Activated T-helper 1 cell treated with anti-CD3 and anti-CD28 coated beads, Interleukin-2, amount 50 U/mL, for 16 hours (primary cell): ENCODE results near the gene STIM1.

Experiments
- DNase-seq, 2 donors: peaks; one replicate each; pipeline ENCODE4 v3.0.0-alpha.2; 2020; ENCODE audit warnings: low read depth in 1 of 2, low spot score in 1 of 2

Gene STIM1

DNA sequence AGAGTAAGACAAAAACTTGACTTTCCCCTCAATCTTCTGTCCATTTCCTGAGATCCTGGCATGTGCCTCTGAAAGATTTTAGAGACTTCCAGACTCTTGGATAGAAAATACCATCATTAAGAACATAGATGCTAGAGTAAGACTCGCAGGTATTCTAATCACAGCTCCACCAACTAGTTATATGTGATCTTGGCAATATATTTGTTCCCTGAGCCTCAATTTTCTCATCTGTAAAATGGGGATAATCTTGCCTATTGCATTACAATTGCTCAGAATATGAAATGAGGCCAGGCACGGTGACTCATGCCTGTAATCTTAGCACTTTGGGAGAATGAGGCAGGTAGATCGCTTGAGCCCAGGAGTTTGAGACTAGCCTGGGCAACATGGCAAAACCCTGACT lies 25.4 kb upstream of the STIM1 start:
- no peak for DNase-seq

DNA sequence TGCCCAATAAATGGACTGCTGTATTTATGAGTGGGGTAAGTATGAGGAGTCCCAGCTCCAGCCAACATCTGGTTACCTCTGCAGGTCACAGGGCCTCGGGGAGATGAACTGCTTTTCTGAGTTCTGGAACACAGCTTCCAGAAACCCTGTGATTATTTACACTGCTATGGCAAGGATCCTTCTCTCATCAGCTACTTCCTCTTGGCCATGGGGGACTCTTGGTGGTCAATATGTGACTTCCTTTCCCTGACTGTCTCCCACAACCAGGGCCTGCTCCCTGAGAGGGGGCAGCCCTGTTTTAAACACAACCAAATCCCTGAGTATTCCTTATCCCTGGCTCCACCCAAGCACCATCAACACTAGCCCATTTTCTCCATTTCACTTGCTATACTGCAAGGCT lies 24.7 kb upstream of the STIM1 start:
- DNase-seq = no peak

DNA sequence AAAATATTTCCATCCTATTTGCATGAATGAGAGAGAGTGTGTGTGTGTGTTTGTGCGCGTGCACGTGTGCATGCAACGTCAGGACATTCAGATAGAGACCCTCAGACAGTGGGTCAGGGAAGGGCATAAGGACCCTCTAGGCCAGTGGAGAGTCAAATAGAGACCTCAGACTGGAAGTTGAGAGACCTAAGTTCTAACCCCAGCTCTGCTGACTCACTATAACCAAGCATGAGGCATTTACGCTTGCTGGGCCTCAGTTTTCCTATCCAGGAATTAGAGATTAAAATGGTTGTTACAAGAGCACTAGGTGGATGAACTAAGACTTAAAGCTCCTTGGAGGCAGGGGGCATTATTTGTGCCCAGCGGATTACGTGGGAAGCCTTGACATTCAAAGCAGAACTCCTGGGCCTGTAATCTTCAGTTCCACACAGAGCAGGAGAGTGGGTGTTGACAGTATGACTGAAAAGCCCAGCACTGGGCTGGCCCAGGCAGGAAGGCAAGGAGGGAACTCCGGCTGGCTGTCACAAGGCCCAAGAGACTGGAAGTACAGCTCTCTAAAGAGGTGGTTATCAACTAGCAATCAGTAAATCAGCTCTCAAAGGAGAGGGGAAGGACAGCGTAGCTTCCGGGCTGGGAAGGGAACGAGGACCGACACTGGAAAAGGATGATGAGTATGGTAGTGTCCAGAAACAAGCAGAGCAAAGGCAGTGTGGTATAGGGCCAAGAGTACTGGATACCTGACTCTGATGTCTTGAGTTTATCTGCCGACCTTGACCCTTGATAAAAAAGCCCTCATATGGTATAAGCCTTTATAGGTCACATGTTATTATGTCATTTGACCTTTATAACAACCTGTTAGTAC lies 23.9 kb upstream of the STIM1 start:
- no peak for DNase-seq

GRCh38 chr11:3832816-3833215 lies 22.6 kb upstream of the STIM1 start:
- DNase-seq = no peak

DNA sequence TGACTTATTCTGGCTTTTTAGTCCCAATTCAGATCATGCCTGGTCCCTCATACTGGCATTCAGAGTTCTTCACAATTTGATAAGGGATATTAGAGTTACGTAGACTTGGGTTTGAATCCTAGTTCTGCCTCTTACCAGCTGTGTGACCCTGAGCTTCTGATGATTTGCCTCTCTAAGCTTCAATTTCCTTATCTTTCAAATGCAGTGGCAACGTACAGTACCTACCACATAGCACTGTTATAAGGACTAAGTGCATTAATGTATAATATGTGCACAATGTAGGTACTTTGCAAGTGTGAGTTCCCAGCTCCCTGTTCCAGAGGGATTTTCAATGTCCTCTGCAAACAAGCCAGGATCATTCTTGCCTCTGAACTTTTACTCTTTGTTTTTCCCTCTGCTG lies 22.0 kb upstream of the STIM1 start:
- no peak for DNase-seq

DNA sequence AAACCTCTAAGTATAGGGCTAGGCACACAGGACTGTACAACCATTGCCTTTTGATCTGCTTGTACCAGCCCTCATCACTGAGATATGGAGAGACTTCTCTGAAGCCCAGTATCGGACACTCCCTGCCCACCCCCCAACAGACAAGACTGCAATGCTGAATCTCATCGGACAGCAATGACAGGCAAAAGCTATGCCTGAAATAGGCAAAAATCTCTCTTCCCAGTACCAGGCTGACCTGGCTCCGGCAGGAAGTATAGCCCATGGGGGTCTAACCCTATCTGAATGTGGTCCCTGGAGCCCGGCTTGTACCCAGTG lies 21.2 kb upstream of the STIM1 start:
- DNase-seq = no peak

- DNase-seq = no peak
Measured at GRCh38 chr11:3834664-3835461, 20.6 kb upstream of the STIM1 start.

- DNase-seq = no peak
Measured at GRCh38 chr11:3835751-3836150, 19.7 kb upstream of the STIM1 start.

DNA sequence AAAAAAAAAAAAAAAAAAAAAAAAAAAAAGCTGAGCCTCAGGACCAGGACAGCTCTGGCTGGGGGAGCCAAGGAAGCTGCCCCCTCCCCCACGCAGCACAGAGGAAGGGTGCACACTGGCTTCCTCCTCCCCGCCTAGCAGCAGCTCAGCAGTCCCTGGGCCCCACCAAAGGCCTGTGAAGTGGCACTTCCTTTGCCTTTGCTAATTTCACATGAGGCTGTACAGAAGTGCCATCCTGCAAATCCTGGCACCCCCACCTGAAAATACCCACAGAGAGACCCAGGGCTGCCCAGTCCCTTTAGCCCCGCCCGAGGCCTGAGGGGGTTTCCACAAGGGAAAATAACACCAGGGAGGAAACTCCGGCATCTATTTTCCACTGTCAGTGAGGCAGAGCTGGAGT lies 18.6 kb upstream of the STIM1 start:
- peak; percentile 25 to 30 for DNase-seq

DNA sequence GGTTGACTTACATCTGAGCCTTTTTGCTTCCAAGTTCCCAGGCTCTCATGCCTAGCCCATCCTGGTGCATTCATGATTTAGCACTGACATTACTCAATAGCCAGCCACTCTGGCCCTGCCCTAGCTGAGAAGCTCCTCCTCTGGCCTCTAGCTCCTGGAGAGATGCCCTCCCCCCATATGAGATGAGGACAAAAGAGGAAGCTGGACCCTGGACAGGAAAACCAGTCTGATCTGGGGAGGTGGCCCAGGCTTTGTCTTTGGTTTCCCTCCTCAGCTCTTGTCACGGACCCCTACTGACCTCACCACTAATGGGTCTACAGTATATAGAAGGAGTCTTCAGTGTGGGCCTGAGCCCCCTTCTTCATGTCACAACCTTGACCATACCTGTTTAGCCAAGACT lies 17.7 kb upstream of the STIM1 start:
- DNase-seq = no peak

DNA sequence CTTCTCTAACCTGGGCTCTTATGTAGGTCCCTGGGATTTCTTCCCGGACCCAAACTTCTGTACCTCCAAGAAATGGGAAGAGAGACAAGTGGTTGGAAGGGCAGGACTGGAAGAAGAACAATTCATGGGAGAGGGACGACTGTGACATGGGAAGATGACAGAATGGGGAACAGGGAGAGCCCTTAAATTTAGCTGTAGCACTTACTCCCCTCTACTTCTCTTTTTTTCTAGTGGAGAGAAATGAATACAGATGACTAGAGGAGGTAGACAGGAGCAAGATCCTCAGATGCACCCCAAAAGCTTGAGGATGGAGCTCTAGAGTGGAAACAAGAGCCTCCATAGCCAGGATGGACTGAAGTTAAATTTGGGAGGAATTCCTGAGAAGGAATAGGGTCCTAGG lies 17.0 kb upstream of the STIM1 start:
- DNase-seq = no peak

GRCh38 chr11:3840004-3840869 lies 15.2 kb upstream of the STIM1 start:
- peak in 1 of 2 donors; percentile 19 for DNase-seq

- DNase-seq = no peak
Measured at GRCh38 chr11:3840870-3841425, 14.5 kb upstream of the STIM1 start, which contains the start of gene RHOG. Gene RHOG (minus strand): TSS chr11:3840959. CDS start chr11:3828138, 12,821 bp downstream.

DNA sequence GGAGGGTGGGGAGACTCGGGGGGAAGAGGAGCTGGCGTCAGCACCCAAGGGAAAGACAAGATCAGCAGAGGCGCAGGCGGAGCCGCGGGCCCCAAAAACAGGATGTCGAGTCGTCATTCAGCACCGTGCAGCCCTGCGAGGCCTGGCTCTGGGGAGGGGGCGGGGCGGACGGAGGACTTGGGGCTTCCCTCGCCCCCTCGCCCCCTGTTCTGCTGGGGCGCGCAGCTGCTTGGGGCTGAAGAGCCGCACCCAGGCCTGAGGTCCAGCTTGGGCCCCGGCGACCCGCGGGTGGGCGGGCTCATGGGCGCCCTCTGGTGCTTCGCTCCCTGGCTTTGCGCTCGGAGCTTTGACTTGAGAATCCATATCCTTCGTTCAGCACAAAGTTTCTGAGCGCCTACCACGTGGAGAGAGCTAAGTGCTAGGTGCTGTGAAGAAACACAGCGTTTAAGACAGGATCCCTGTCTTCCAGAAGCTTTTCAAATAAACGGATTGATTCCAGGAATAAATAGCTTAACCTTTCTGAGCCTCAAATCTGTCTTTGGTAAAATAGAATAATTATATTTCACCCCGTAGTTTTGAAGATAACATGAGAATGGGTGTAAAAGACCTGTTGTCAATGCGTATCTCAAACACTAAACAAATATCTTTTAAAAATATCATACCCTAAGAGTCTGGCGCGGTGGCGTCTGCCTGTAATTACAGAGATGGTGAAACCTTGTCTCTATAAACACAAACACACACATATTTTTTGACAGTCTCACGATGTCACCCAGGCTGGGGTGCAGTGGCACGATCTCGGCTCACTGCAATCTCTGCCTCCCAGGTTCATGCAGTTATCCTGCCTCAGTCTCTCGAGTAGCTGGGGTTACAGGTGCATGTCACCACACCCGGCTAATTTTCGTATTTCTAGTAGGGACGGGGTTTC lies 13.8 kb upstream of the STIM1 start:
- DNase-seq = peak; percentile 83 to 92

GRCh38 chr11:3843326-3843725 lies 12.1 kb upstream of the STIM1 start:
- DNase-seq = no peak

GRCh38 chr11:3845246-3845645 lies 10.2 kb upstream of the STIM1 start:
- no peak for DNase-seq

DNA sequence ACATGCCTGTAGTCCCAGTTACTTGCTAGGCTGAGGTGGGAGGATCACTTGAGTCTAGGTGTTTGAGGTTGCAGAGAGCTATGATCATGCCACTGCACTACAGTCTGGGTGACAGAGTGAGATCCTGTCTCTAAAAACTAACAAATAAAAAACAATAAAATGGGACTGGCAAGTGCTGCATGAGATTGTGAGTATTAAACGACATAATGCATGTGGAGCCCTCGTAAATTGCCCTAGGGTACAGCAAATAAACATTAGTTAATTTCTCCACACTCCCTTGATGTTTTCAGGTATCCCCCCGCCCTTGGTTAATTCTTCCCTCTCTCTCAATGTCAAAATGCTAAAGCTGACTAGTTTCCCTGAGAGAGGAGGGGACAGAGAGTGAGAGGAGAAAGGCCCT lies 9.8 kb upstream of the STIM1 start:
- no peak for DNase-seq

DNA sequence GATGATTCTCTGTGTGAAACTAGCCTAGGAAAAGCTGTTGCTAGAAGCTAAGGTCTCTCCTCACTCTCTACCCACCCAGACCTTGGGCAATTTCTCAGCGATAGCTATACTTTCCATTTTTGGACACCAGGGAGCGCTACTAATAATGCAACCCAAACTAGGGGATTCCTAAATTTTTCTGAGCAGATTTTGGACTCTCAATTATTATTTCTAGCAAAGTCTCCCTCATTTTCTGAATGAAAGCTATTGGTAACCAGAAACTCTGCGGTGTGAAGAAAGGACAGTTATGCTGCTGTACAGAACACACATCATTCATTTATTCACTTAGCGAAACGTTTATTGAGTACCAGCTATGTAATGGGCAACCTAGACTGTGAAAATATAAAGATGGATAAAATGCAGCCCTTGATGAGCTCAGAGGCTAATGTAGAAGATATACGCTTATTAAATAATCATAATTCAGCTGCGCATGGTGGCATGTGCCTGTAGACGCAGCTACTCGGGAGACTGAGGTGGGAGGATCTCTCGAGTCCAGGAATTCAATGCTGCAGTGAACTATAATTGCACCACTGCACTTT lies 6.1 kb upstream of the STIM1 start:
- DNase-seq = no peak

DNA sequence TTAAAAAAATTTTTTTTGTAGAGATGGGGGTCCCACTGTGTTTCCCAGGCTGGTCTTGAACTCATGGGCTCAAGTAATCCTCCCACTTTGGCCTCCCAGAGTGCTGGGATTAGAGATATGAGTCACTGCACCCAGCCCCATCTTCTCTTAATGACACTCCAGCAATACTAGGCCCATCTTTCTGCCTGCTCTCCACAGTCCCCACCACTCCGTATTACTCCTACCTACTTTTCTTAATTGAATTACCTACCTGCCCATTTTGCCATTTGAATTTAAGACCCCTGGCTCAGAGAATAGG lies 2.0 kb upstream of the STIM1 start:
- DNase-seq = no peak
